Measurements from ENCODE around the gene PIN4.

- TF ChIP-seq CTCF (IDR thresholded peaks at IDR 0.05): no peak
- TF ChIP-seq POLR2A (IDR thresholded peaks at IDR 0.05): no peak
These were observed 21.8 kb upstream of the PIN4 start for GRCh38 chrX:72159769-72160168.
